HUES6 (cell line): Measurements from ENCODE around the gene SNX11.
A peak's percentile ranks its signal among the peaks of the same experiment; 100 is the strongest.
"Not testable (repeated sequence)": the region's sequence is repeated elsewhere in the genome, so short reads cannot be mapped to it uniquely, and the experiment has no call there.

Experiments
- H3K27ac ChIP-seq: 2 replicates; pipeline ENCODE4 v1.7.0; 2013; ENCODE audit warnings: low read depth, mild to moderate bottlenecking, low read length, inconsistent platforms
- H3K27me3 ChIP-seq: 2 replicates; pipeline ENCODE4 v1.6.1; 2013; ENCODE audit warnings: low read length; ENCODE audit not compliant: control insufficient read depth, insufficient read depth
- H3K36me3 ChIP-seq: 2 replicates; pipeline ENCODE4 v1.6.1; 2013; ENCODE audit warnings: low read length; ENCODE audit not compliant: control insufficient read depth, insufficient read depth
- H3K4me1 ChIP-seq: 2 replicates; pipeline ENCODE4 v1.6.1; 2013; ENCODE audit warnings: low read length; ENCODE audit not compliant: control insufficient read depth, insufficient read depth
- H3K4me3 ChIP-seq: 2 replicates; pipeline ENCODE4 v1.5.1; 2013; ENCODE audit warnings: low read depth, low read length
- H3K9ac ChIP-seq: one replicate; pipeline ENCODE4 v1.6.1; 2013; ENCODE audit warnings: mild to moderate bottlenecking, low read length
- H3K9me3 ChIP-seq: 2 replicates; pipeline ENCODE4 v1.6.1; 2013; ENCODE audit warnings: low read depth, low read length; ENCODE audit not compliant: control insufficient read depth, insufficient read depth

SNX11 gene

GRCh38 chr17:48107137-48108055 is at the start of gene SNX11:
SNX11 (plus strand) TSS chr17:48107766; CDS start chr17:48112044, 4,278 bp downstream.
- peak within 1 kb of the TSS; percentile 35 for H3K27ac ChIP-seq
- peak within 1 kb of the TSS; percentile 80 for H3K9ac ChIP-seq
- 0 out of 2 replicates have a peak, but pooled peaks cover 3% of the 10 kb centered on the region for H3K9me3 ChIP-seq
- H3K4me3 ChIP-seq = peak within 1 kb of the TSS; percentile 89
- no peaks in the 10 kb centered on the region for H3K27me3 ChIP-seq
- H3K36me3 ChIP-seq = no peaks in the 10 kb centered on the region
- H3K4me1 ChIP-seq = peaks cover 4% of the 10 kb centered on the region; the same call in 1 of the 2 replicates

GRCh38 chr17:48058393-48059124 is 49.0 kb upstream of the SNX11 start:
- Histone ChIP-seq H3K27ac (no peak overlapping the region), H3K27me3 (no peaks in the 10 kb centered on the region), H3K4me3 (no peak overlapping the region), H3K36me3 (peaks cover 73% of the 10 kb centered on the region), H3K4me1 (peaks cover 25% of the 10 kb centered on the region), H3K9me3 (no peaks in the 10 kb centered on the region), H3K9ac (no peak overlapping the region)

- H3K4me1 ChIP-seq = peaks cover 19% of the 10 kb centered on the region
- H3K9me3 ChIP-seq = no peaks in the 10 kb centered on the region
- H3K27me3 ChIP-seq = no peaks in the 10 kb centered on the region
- peaks cover 78% of the 10 kb centered on the region for H3K36me3 ChIP-seq
- 0 out of 2 replicates have a peak overlapping the region, but pooled peaks have one; percentile 32 for H3K27ac ChIP-seq
- no peak overlapping the region for H3K9ac ChIP-seq
- no peak overlapping the region for H3K4me3 ChIP-seq
Observed at GRCh38 chr17:48059125-48059668, 48.4 kb upstream of the SNX11 start.

DNA sequence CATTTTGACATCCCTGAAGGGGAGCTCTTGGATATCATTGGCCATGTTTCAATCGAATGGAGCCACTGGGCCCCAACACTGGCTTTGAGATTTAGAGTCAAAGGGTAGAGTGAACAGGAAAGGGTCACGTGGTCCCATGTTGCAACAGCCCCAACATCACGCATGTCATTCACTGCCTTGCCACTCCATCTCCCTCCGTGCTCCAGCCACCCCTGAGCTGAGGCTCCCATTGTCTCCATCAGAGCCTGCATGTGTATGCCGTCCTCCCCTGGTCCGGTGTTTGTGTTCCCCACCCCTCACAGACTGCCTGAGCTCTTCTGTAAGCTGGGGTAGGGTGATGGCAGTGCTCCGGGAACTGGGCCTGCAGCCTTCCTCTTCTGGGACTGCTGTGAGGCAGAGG is 47.3 kb upstream of the SNX11 start:
- Histone ChIP-seq H3K27me3 (no peaks in the 10 kb centered on the region), H3K4me1 (peaks cover 16% of the 10 kb centered on the region), H3K27ac (no peak overlapping the region), H3K9ac (no peak overlapping the region), H3K4me3 (no peak overlapping the region), H3K36me3 (peaks cover 88% of the 10 kb centered on the region), H3K9me3 (no peaks in the 10 kb centered on the region)

- Histone ChIP-seq H3K9me3 (no peaks in the 10 kb centered on the region), H3K9ac (no peak overlapping the region), H3K27ac (no peak overlapping the region), H3K4me3 (no peak overlapping the region), H3K36me3 (peaks cover 92% of the 10 kb centered on the region), H3K4me1 (peaks cover 9% of the 10 kb centered on the region), H3K27me3 (no peaks in the 10 kb centered on the region)
Observed at GRCh38 chr17:48062273-48062672, 45.3 kb upstream of the SNX11 start.

GRCh38 chr17:48064638-48065037 is 42.9 kb upstream of the SNX11 start:
- Histone ChIP-seq H3K27ac (no peak overlapping the region), H3K9me3 (no peaks in the 10 kb centered on the region), H3K27me3 (no peaks in the 10 kb centered on the region), H3K4me1 (peaks cover 9% of the 10 kb centered on the region), H3K9ac (no peak overlapping the region), H3K36me3 (peaks cover 84% of the 10 kb centered on the region), H3K4me3 (no peak overlapping the region)

GRCh38 chr17:48066192-48066591 is 41.4 kb upstream of the SNX11 start:
- no peaks in the 10 kb centered on the region for H3K9me3 ChIP-seq
- peaks cover 85% of the 10 kb centered on the region for H3K36me3 ChIP-seq
- H3K9ac ChIP-seq = no peak overlapping the region
- H3K27ac ChIP-seq = no peak overlapping the region
- no peaks in the 10 kb centered on the region for H3K27me3 ChIP-seq
- no peak overlapping the region for H3K4me3 ChIP-seq
- H3K4me1 ChIP-seq = peaks cover 9% of the 10 kb centered on the region

GRCh38 chr17:48066656-48067055 is 40.9 kb upstream of the SNX11 start:
- no peaks in the 10 kb centered on the region for H3K27me3 ChIP-seq
- H3K4me3 ChIP-seq = no peak overlapping the region
- H3K4me1 ChIP-seq = peaks cover 9% of the 10 kb centered on the region
- H3K36me3 ChIP-seq = peaks cover 86% of the 10 kb centered on the region
- H3K27ac ChIP-seq = no peak overlapping the region
- H3K9me3 ChIP-seq = no peaks in the 10 kb centered on the region
- H3K9ac ChIP-seq = no peak overlapping the region

- H3K4me3 ChIP-seq = no peak overlapping the region
- no peaks in the 10 kb centered on the region for H3K9me3 ChIP-seq
- H3K4me1 ChIP-seq = peaks cover 9% of the 10 kb centered on the region
- no peak overlapping the region for H3K9ac ChIP-seq
- H3K27me3 ChIP-seq = no peaks in the 10 kb centered on the region
- no peak overlapping the region for H3K27ac ChIP-seq
- peaks cover 86% of the 10 kb centered on the region for H3K36me3 ChIP-seq
Observed at GRCh38 chr17:48067245-48067644, 40.3 kb upstream of the SNX11 start.

- H3K27ac ChIP-seq, H3K9me3 ChIP-seq, H3K9ac ChIP-seq, H3K4me1 ChIP-seq, H3K27me3 ChIP-seq, H3K4me3 ChIP-seq: not testable (repeated sequence)
- H3K36me3 ChIP-seq = peaks cover 83% of the 10 kb centered on the region
Observed at GRCh38 chr17:48067808-48068207, 39.8 kb upstream of the SNX11 start.
